ENCODE measurements around the gene TOM1L2. TPM values are rescaled to one million over a fixed set of nuclear protein-coding genes. Genes with fewer than 3 reads are reported as not detected.

Gene TOM1L2
- total RNA-seq, 2 donors from 2014 or later, result 47.6 to 68.7 TPM

- Histone ChIP-seq H3K9me3 (no peaks in the 10 kb centered on the region), H3K4me1 (no peaks in the 10 kb centered on the region), H3K4me3 (no peak overlapping the region), H3K27ac (no peak overlapping the region), H3K36me3 (no peaks in the 10 kb centered on the region), H3K27me3 (no peaks in the 10 kb centered on the region), H3K9ac (ENCODE audit: low read depth in 2 of 2, low read length in 2 of 2) (no peak overlapping the region)
- intact Hi-C loops (cut with DNase I), result no loop called here
- DNase-seq, result no peak
- TF ChIP-seq, protein P1, sequence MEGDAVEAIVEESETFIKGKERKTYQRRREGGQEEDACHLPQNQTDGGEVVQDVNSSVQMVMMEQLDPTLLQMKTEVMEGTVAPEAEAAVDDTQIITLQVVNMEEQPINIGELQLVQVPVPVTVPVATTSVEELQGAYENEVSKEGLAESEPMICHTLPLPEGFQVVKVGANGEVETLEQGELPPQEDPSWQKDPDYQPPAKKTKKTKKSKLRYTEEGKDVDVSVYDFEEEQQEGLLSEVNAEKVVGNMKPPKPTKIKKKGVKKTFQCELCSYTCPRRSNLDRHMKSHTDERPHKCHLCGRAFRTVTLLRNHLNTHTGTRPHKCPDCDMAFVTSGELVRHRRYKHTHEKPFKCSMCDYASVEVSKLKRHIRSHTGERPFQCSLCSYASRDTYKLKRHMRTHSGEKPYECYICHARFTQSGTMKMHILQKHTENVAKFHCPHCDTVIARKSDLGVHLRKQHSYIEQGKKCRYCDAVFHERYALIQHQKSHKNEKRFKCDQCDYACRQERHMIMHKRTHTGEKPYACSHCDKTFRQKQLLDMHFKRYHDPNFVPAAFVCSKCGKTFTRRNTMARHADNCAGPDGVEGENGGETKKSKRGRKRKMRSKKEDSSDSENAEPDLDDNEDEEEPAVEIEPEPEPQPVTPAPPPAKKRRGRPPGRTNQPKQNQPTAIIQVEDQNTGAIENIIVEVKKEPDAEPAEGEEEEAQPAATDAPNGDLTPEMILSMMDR (IDR thresholded peaks at IDR 0.05), result no peak
Measured at GRCh38 chr17:17905036-17905320, 67.2 kb downstream of the TOM1L2 start.

GRCh38 chr17:17904166-17905035 is 67.8 kb downstream of the TOM1L2 start:
- DNase-seq, result no peak
- Histone ChIP-seq H3K4me1 (no peaks in the 10 kb centered on the region), H3K4me3 (no peak overlapping the region), H3K27ac (no peak overlapping the region), H3K9me3 (no peaks in the 10 kb centered on the region), H3K36me3 (no peaks in the 10 kb centered on the region), H3K27me3 (no peaks in the 10 kb centered on the region), H3K9ac (ENCODE audit: low read depth in 2 of 2, low read length in 2 of 2) (no peak overlapping the region)
- intact Hi-C loops (cut with DNase I), result no loop called here
- TF ChIP-seq, protein P1 (IDR thresholded peaks at IDR 0.05), result no peak

- no peak for DNase-seq
- intact Hi-C loops (cut with DNase I), result no loop called here
- Histone ChIP-seq H3K9ac (ENCODE audit: low read depth in 2 of 2, low read length in 2 of 2) (no peak overlapping the region), H3K27me3 (no peaks in the 10 kb centered on the region), H3K4me1 (no peaks in the 10 kb centered on the region), H3K27ac (no peak overlapping the region), H3K36me3 (no peaks in the 10 kb centered on the region), H3K4me3 (no peak overlapping the region), H3K9me3 (no peaks in the 10 kb centered on the region)
- TF ChIP-seq, protein P1 (IDR thresholded peaks at IDR 0.05), result no peak
Measured at GRCh38 chr17:17902877-17903276, 69.3 kb downstream of the TOM1L2 start.

- TF ChIP-seq, protein P1 (IDR thresholded peaks at IDR 0.05), result no peak
- Histone ChIP-seq H3K27me3 (no peaks in the 10 kb centered on the region), H3K27ac (no peak overlapping the region), H3K9ac (ENCODE audit: low read depth in 2 of 2, low read length in 2 of 2) (no peak overlapping the region), H3K9me3 (no peaks in the 10 kb centered on the region), H3K4me3 (no peak overlapping the region), H3K36me3 (no peaks in the 10 kb centered on the region), H3K4me1 (no peaks in the 10 kb centered on the region)
- intact Hi-C loops (cut with DNase I), result no loop called here
- DNase-seq, result no peak
Measured at GRCh38 chr17:17902376-17902775, 69.8 kb downstream of the TOM1L2 start.

- Histone ChIP-seq H3K9ac (ENCODE audit: low read depth in 2 of 2, low read length in 2 of 2) (peak overlapping the region in 1 of 2 donors; percentile 31), H3K27ac (peak overlapping the region; percentile 20), H3K27me3 (no peaks in the 10 kb centered on the region), H3K36me3 (no peaks in the 10 kb centered on the region), H3K4me3 (no peak overlapping the region), H3K4me1 (no peaks in the 10 kb centered on the region), H3K9me3 (no peaks in the 10 kb centered on the region)
- TF ChIP-seq, protein P1 (IDR thresholded peaks at IDR 0.05), result no peak
- intact Hi-C loops (cut with DNase I), result no loop called here
- DNase-seq, result peak; percentile 80
Measured at GRCh38 chr17:17900615-17901520, 71.3 kb downstream of the TOM1L2 start.

Data from colonic mucosa (tissue), 4 donors.